ENCODE results near the gene RP2.

GRCh38 chrX:46823481-46823880 lies 13.4 kb upstream of the RP2 start:
- TF ChIP-seq CTCF (IDR thresholded peaks at IDR 0.05) (no peak), POLR2A (IDR thresholded peaks at IDR 0.05) (no peak)

Data from lower leg skin (tissue), 3 donors.